K562 (cell line): ENCODE data around the gene UBE2C. TPM values are rescaled to one million over a fixed set of nuclear protein-coding genes. Genes with fewer than 3 reads are reported as not detected.

Experiments used
- ATAC-seq: fragments of 200-7000 bp; cut with Tn5 transposase; 3 replicates; pipeline ENCODE4 v1.9.1; 2020; ENCODE audit warnings: moderate library complexity
- BruUV-seq: library from RNA; stranded (reverse); fragments of 400-500 nt; replicated peaks from 2 replicates; lab custom pipeline; 2021; lab: Mats Ljungman, UMichigan
- CTCF ChIA-PET: fragments of 300-600 bp; formaldehyde crosslinking; extraction: SDS; loops from one replicate; lab custom pipeline; 2021; ENCODE audit warnings: low intra/inter-chr PET ratio; lab: Yijun Ruan, JAX
- POLR2A ChIA-PET: fragments of 300-600, 350-650 bp; sonication (Branson Sonifier 250); formaldehyde crosslinking; extraction: SDS; loops from one replicate; lab custom pipeline; 2021; ENCODE audit warnings: antibody characterized with exemption, inconsistent platforms; lab: Yijun Ruan, JAX
- DNase-seq, 4 experiments: peaks; one replicate each; pipeline versions ENCODE4 v3.0.0 to v3.0.0-alpha.2; 2011 to 2018; ENCODE audit warnings: low spot score in 3 of 4, mixed read lengths in 3 of 4; ENCODE audit errors: extremely low read depth in 1 of 4
- FAIRE-seq: peaks from 2 replicates; lab custom pipeline; 2011; peaks lifted over from hg19 to GRCh38; lab: Jason Lieb, UNC
- H2AFZ ChIP-seq: 2 replicates; pipeline ENCODE4 v1.6.0; 2011; ENCODE audit warnings: low read depth, low read length, control low read depth, inconsistent platforms
- H3K27ac ChIP-seq: fragments of 200-600 bp; 3 replicates; pipeline ENCODE4 v1.8.0; 2011; ENCODE audit warnings: low read depth, mild to moderate bottlenecking, control low read depth, inconsistent platforms, low read length, moderate library complexity, mixed read lengths; ENCODE audit errors: extremely low read depth
- H3K27me3 ChIP-seq, 2 experiments: fragments of 300-600 bp in 1 of 2; 2 replicates in 1 of 2; 3 replicates in 1 of 2; pipeline versions ENCODE4 v1.6.0 to v1.8.0; 2011; ENCODE audit warnings: inconsistent platforms in 2 of 2, low read length in 2 of 2, mild to moderate bottlenecking in 1 of 2, mixed read lengths in 1 of 2, moderate library complexity in 1 of 2; ENCODE audit not compliant: control insufficient read depth in 2 of 2, insufficient read depth in 2 of 2
- H3K36me3 ChIP-seq: fragments of 300-600 bp; 3 replicates; pipeline ENCODE4 v1.8.0; 2011; ENCODE audit warnings: mild to moderate bottlenecking, low read length, inconsistent platforms; ENCODE audit not compliant: control insufficient read depth, insufficient read depth
- H3K4me1 ChIP-seq, 2 experiments: fragments of 200-600 bp in 1 of 2; replicated peaks in 1 of 2; 2 replicates in 1 of 2; 3 replicates in 1 of 2; pipeline versions ENCODE4 v1.5.1 to v1.8.0; 2011; ENCODE audit warnings: inconsistent platforms in 2 of 2, low read length in 2 of 2, mild to moderate bottlenecking in 1 of 2, mixed read lengths in 1 of 2, moderate library complexity in 1 of 2; ENCODE audit not compliant: control insufficient read depth in 2 of 2, insufficient read depth in 2 of 2
- H3K4me2 ChIP-seq: 2 replicates; pipeline ENCODE4 v1.6.1; 2011; ENCODE audit warnings: low read length, control low read depth, inconsistent platforms, mixed read lengths; ENCODE audit not compliant: insufficient read depth
- H3K4me3 ChIP-seq: fragments of 200-600 bp; sonication (generic), shearing (Covaris generic); 2 replicates; pipeline ENCODE4 v1.5.1; 2016; ENCODE audit warnings: control low read depth, inconsistent platforms
- H3K79me2 ChIP-seq: fragments of 200-600 bp; 3 replicates; pipeline ENCODE4 v1.8.0; 2011; ENCODE audit warnings: low read length, inconsistent platforms; ENCODE audit not compliant: control insufficient read depth, insufficient read depth
- H3K9ac ChIP-seq, 2 experiments: 2 replicates each; pipeline versions ENCODE4 v1.6.0 to v1.6.1; 2011; ENCODE audit warnings: low read depth in 2 of 2, low read length in 2 of 2, control low read depth in 1 of 2, inconsistent platforms in 1 of 2, mild to moderate bottlenecking in 1 of 2, mixed read lengths in 1 of 2; ENCODE audit not compliant: insufficient read depth in 1 of 2
- H3K9me1 ChIP-seq: one replicate; pipeline ENCODE4 v1.6.0; 2011; ENCODE audit warnings: inconsistent platforms, mild to moderate bottlenecking, low read length, moderate library complexity; ENCODE audit not compliant: control insufficient read depth, insufficient read depth
- H3K9me3 ChIP-seq: replicated peaks from 2 replicates; pipeline ENCODE4 v1.5.1; 2011; ENCODE audit warnings: low read depth, low read length, inconsistent platforms; ENCODE audit not compliant: control insufficient read depth, insufficient read depth
- H4K20me1 ChIP-seq: replicated peaks from 2 replicates; pipeline ENCODE4 v1.6.1; 2011; ENCODE audit warnings: low read length, inconsistent platforms, mixed read lengths; ENCODE audit not compliant: control insufficient read depth, insufficient read depth
- GATAD2B ChIP-seq: fragments of 450-650 bp; IDR thresholded peaks from 2 replicates; pipeline ENCODE4 v1.6.1; 2017; ENCODE audit warnings: mild to moderate bottlenecking, borderline replicate concordance
- LARP7 ChIP-seq: fragments of 450-650 bp; IDR thresholded peaks from 2 replicates; pipeline ENCODE4 v1.6.1; 2016
- POLR2AphosphoS5 ChIP-seq: IDR thresholded peaks from 2 replicates; pipeline ENCODE4 v1.6.1; 2011; ENCODE audit warnings: mild to moderate bottlenecking, low read depth, low read length, moderate library complexity; ENCODE audit not compliant: control insufficient read depth, insufficient read depth
- PRPF4 ChIP-seq: fragments of 200-400 bp; formaldehyde crosslinking; IDR thresholded peaks from one replicate; pipeline ENCODE4 v1.6.1; 2017; ENCODE audit warnings: low read length, low read depth, mild to moderate bottlenecking; ENCODE audit not compliant: insufficient read depth, poor library complexity, severe bottlenecking
- RBM15 ChIP-seq: fragments of 200-400 bp; formaldehyde crosslinking; IDR thresholded peaks from 2 replicates; pipeline ENCODE4 v1.6.1; 2018; ENCODE audit warnings: mild to moderate bottlenecking, low read length, moderate library complexity; ENCODE audit not compliant: insufficient read depth
- SPI1 ChIP-seq: IDR thresholded peaks from 2 replicates; pipeline ENCODE4 v1.6.1; 2011; ENCODE audit warnings: low read depth, low read length, control low read depth, borderline replicate concordance
- ZNF239 ChIP-seq: fragments of 250-450 bp; sonication (Bioruptor Pico); IDR thresholded peaks from 2 replicates; pipeline ENCODE4 v1.4.0; 2020; ENCODE audit warnings: mild to moderate bottlenecking
- ZNF274 ChIP-seq: IDR thresholded peaks from 2 replicates; pipeline ENCODE4 v1.6.1; 2011; ENCODE audit warnings: low read depth, mild to moderate bottlenecking, low read length, moderate library complexity, borderline replicate concordance
- ZNF655 ChIP-seq: fragments of 250-450 bp; sonication (Bioruptor Pico); IDR thresholded peaks from 2 replicates; pipeline ENCODE4 v1.5.0; 2021
- WGBS: fragments of 100-300 bp; shearing (Covaris generic); methylation state at CpG from one replicate; pipeline ENCODE4 v1.1.6; 2016; ENCODE audit warnings: low coverage, mixed read lengths; ENCODE audit not compliant: insufficient coverage; ENCODE audit errors: missing lambda C conversion rate; 5-methylcytosine and 5-hydroxymethylcytosine counted together
- in situ Hi-C: fragments of 300-500 bp; cut with MboI; formaldehyde crosslinking; loops from 4 replicates; pipeline ENCODE4 v1.15.0; 2018; ENCODE audit warnings: inconsistent platforms, mixed read lengths
- intact Hi-C: fragments of 100-400 bp; cut with micrococcal nuclease; formaldehyde crosslinking; loops from 2 replicates; pipeline ENCODE4 v1.14.2; 2022
- polyA plus RNA-seq, 8 experiments: library from polyadenylated mRNA; depleted of rRNA in 4 of 8; stranded (reverse) in 5 of 8; unstranded in 3 of 8; fragments of >200 nt; fragmentation: Nextera tagmentation in 2 of 8; fragmentation: Illumina TruSeq in 1 of 8; extraction: Ambion mirVana in 2 of 8; extraction: Trizol in 1 of 8; gene quantifications; 2 replicates each; pipeline versions ENCODE4 v1.2.1 to v1.2.3, GENCODE V29; 2011 to 2014; ENCODE audit warnings: inconsistent platforms in 1 of 8, missing spikeins in 1 of 8
- total RNA-seq, 7 experiments: library from RNA; depleted of rRNA in 6 of 7; stranded (reverse); fragments of >200 nt in 6 of 7; fragmentation: Illumina TruSeq in 2 of 7; extraction: Trizol in 2 of 7; gene quantifications; 2 replicates each; pipeline versions ENCODE4 v1.2.1 to v1.2.3, GENCODE V29; 2011 to 2021; ENCODE audit warnings: low replicate concordance in 1 of 7
- TF ChIP-seq, protein P1 (sequence below): fragments of 200-800 bp; sonication (Bioruptor generic); IDR thresholded peaks from 2 replicates; pipeline ENCODE4 v1.6.1; 2017; ENCODE audit warnings: missing genetic modification characterization, missing compliant biosample characterization
- TF ChIP-seq, protein P2 (sequence below): fragments of 250-450 bp; sonication (Bioruptor Pico); IDR thresholded peaks from 2 replicates; pipeline ENCODE4 v1.8.0; 2022; ENCODE audit warnings: moderate library complexity, mild to moderate bottlenecking, inconsistent platforms

UBE2C gene
- total and polyA plus RNA-seq, 9 of the 15 experiments (the other 6 are each of a cell fraction or from before 2014, with no cell fraction given), result 0.51 to 1.6 (median 0.69) TPM

DNA sequence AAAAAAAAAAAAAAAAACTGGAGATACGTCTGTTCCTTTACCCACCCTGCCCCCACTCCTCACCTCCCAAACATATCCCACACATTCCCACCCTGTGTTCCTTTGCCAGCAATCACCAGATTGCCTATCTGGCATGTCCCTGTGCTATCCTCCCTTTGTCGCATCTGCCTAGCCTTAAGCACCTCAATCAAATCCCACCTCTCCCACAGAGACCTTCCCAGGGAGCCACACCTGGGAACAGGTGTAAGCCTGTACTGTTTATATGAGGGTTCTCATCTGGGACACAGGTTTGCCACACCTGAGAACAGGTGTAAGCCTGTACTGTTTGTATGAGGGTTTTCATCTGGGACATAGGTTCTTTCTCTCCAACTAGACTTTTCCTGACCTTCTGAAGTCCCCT, 37.5 kb upstream of the UBE2C start:
- Histone ChIP-seq H3K4me1 (peaks cover 0 to 11% of the 10 kb centered on the region in 2 experiments; a peak in 4 of 5 replicates), H3K79me2 (no peaks in the 10 kb centered on the region), H2AFZ (no peak overlapping the region), H4K20me1 (no peaks in the 10 kb centered on the region), H3K9me3 (no peaks in the 10 kb centered on the region), H3K9me1 (no peaks in the 10 kb centered on the region), H3K4me3 (no peak overlapping the region), H3K9ac (no peak overlapping the region), H3K27ac (no peak overlapping the region), H3K27me3 (peaks cover 5 to 8% of the 10 kb centered on the region in 2 experiments), H3K36me3 (no peaks in the 10 kb centered on the region), H3K4me2 (no peak overlapping the region)
- TF ChIP-seq POLR2AphosphoS5 (no peak), GATAD2B (no peak), PRPF4 (no peak)
- WGBS, result 5% methylated on average over 1 of the region's 2 CpGs
- ATAC-seq (no peak), DNase-seq (no peak), FAIRE-seq (no peak)
- BruUV-seq, result no TSS peak
- ChIA-PET CTCF (interaction anchor here (0.6 kb wide), 1 partner anchor 191 kb away, joined by 3 read pairs; no protein-coding TSS in a partner anchor), POLR2A (no interaction called here)
- intact Hi-C loops, result loop anchor here (5.0 kb wide), 2 partner anchors 318 to 403 kb away; no protein-coding TSS in a partner anchor
- in situ Hi-C loops, result loop anchor here (5.0 to 10.0 kb wide), 2 partner anchors 320 to 453 kb away; no protein-coding TSS in a partner anchor

- DNase-seq, result no peak
- H3K27ac ChIP-seq, result no peak overlapping the region
- intact Hi-C loops (no loop called here), in situ Hi-C loops (loop anchor here (10.0 kb wide), 1 partner anchor 321 kb away; no protein-coding TSS in a partner anchor)
- H3K4me1 ChIP-seq, result peaks cover 0 to 11% of the 10 kb centered on the region in 2 experiments; a peak in 4 of 5 replicates
- H3K27me3 ChIP-seq, result peaks cover 5 to 8% of the 10 kb centered on the region in 2 experiments
- H3K36me3 ChIP-seq, result no peaks in the 10 kb centered on the region
- H2AFZ ChIP-seq, result no peak overlapping the region
- H3K79me2 ChIP-seq, result no peaks in the 10 kb centered on the region
- no peak overlapping the region for H3K4me2 ChIP-seq
- CTCF ChIA-PET, result interaction anchor here (0.6 kb wide), 1 partner anchor 191 kb away, joined by 3 read pairs; no protein-coding TSS in a partner anchor
- no peak for FAIRE-seq
- H3K4me3 ChIP-seq, result no peak overlapping the region
- no peaks in the 10 kb centered on the region for H3K9me3 ChIP-seq
- POLR2A ChIA-PET, result no interaction called here
- no peak overlapping the region for H3K9ac ChIP-seq
- WGBS, result 5% methylated on average over 6 of the region's 6 CpGs
- H4K20me1 ChIP-seq, result no peaks in the 10 kb centered on the region
- no peaks in the 10 kb centered on the region for H3K9me1 ChIP-seq
- no peak for ATAC-seq
- no peak for TF ChIP-seq SPI1
- TF ChIP-seq ZNF274, result no peak
- no peak for TF ChIP-seq ZNF239 (CRISPR knock-in tag)
- no peak for TF ChIP-seq ZNF655 (CRISPR knock-in tag)
- TF ChIP-seq, protein P1, sequence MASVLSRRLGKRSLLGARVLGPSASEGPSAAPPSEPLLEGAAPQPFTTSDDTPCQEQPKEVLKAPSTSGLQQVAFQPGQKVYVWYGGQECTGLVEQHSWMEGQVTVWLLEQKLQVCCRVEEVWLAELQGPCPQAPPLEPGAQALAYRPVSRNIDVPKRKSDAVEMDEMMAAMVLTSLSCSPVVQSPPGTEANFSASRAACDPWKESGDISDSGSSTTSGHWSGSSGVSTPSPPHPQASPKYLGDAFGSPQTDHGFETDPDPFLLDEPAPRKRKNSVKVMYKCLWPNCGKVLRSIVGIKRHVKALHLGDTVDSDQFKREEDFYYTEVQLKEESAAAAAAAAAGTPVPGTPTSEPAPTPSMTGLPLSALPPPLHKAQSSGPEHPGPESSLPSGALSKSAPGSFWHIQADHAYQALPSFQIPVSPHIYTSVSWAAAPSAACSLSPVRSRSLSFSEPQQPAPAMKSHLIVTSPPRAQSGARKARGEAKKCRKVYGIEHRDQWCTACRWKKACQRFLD (CRISPR knock-in tag), result no peak
- no peak for TF ChIP-seq LARP7
- TF ChIP-seq, protein P2, sequence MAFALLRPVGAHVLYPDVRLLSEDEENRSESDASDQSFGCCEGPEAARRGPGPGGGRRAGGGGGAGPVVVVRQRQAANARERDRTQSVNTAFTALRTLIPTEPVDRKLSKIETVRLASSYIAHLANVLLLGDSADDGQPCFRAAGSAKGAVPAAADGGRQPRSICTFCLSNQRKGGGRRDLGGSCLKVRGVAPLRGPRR (CRISPR knock-in tag), result no peak
- no peak for TF ChIP-seq RBM15
- BruUV-seq, result no TSS peak
Observed at GRCh38 chr20:45775411-45775810, 37.0 kb upstream of the UBE2C start.
